GM18505 (cell line): ENCODE results near the gene BTBD19.
"Not testable (repeated sequence)": the region's sequence is repeated elsewhere in the genome, so short reads cannot be mapped to it uniquely, and the experiment has no call there.

Experiments
- ATAC-seq: cut with Tn5 transposase; IDR thresholded peaks from one replicate; pipeline ENCODE4 v1.9.1; 2021; ENCODE audit not compliant: unreplicated experiment
- POLR2A ChIP-seq: IDR thresholded peaks from 4 replicates; pipeline ENCODE4 v1.6.1; 2011; ENCODE audit warnings: borderline replicate concordance; ENCODE audit not compliant: insufficient read depth, insufficient read length; ENCODE audit errors: extremely low read depth

BTBD19 gene

DNA sequence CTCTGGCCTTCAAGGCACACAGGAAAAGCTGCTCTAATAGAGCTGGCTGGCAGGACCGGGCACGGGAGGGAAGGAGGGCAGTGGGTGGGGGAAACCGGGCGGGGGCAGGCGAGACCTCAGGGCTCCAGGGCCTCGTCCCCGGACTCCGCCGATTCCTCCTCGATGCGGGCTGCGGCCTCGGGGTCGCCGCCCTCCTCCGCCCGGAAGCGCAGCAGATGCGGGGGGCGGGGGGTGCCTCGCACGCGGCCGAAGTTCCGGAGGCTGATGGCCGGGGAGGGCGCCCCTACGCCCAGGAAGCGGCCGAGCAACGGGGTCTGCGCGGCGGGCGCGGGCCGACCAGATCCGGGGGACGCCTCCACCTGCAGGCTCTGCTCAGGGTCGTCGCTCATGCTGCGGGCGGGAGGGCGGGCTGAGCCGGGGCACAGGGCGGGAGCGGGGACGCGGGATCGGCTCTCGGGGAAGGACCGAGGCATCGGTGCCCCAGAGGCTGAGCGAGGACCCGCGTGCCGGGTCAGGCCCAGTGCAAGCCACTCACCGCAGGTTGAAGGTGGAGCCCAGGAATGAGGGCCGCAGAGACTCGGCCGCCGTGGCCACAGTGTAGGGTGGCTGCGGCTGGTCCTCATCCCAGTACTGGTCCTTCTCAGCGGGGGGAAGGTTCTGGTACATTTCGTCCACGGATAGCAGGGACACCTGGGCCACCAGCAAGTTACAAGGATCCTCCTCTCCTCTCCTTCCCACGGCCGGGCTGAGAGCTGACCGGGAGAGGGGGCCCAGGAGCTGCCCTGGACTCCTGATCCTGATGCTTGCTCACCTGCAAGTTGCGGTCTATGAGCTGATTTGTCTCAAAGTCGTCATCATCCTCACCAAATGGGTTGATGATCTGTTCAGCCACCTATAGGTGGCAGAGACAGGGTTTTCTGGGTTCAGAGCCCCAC lies 24.0 kb upstream of the BTBD19 start:
- TF ChIP-seq POLR2A: no peak
- no peak for ATAC-seq

DNA sequence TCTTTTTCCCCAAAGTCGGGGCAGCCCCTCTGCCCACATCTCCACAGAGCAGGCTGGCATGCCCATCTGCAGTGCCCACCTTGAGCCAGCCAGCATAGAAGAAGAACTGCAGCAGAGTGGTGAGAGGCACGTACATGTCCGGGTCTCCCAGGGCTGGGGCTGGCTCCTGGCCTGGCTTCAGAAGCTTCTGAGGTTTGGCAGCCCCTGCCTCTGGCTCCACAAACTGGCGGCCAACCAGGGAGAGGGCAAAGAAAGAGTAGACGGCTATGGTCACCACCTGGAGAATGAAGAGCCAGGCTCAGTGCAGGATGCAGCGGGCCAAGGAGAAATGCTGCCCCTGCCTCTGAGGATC lies 23.3 kb upstream of the BTBD19 start:
- no peak for ATAC-seq
- no peak for TF ChIP-seq POLR2A

DNA sequence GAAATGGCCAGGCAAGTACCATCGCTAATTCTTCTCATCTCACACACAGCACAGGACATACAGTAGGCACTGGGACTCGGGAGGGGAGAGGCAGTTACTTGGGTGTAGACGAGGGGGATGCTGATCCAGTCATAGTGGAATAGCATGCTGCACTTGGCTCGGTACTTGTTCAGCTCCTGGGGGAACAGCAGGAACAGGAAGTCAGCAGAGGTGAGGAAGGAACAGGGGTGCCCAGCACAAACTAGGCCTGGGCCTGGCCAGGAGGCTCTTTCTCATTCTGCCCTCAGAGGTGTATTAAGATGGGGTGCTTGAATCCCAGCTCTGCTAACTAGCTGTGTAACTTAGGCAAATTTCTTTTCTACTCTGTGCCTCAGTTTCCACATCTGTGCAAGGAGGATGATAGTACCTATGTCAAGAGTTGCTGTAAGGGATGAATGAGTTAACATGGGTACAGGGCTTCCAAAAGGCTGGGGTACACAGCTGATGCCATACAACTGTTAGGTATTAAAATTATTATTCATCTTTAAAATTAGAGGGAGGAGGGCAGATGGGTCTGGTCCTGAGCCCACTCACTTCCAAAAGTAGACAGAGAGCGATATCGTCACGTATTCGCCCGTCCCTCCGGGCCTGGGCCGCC lies 22.7 kb upstream of the BTBD19 start:
- no peak for ATAC-seq

DNA sequence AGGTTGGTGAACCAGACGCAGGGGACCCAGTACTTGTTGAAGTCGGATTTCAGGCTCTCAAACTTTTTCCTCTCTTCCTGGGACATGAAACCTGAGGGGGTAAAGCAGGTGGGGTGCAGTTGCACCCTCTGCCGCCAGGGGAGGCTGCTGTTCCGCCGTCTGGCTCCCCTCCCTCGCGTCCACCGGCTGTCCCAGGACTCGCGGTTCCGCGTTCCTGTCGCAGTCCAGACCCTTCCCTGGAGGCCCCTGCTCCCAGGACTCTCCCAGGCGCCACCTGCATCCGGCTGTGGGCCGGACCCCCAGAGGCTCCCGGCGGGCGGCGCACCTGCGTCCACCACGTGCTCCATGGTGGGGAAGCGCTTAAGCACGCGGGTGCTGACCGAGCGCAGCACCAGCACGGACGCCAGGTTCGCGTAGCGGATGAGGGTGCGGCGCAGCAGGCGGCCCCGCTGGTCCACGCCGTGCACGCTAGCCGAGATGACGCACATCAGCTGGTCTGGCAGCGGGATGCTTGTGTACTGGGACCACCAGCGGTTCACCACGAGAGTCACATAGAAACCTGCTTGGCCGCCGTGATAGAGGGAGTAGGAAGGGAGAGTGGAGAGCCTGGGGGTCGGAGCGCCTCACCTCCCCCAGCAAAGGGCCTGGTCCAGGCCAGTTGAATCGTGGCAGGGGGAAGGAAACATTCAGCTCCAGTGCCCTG lies 22.0 kb upstream of the BTBD19 start:
- ATAC-seq: no peak
- peak; percentile 53 for TF ChIP-seq POLR2A

More for the DNA sequence above, 22.7 kb upstream of the BTBD19 start:
- TF ChIP-seq POLR2A: no peak

DNA sequence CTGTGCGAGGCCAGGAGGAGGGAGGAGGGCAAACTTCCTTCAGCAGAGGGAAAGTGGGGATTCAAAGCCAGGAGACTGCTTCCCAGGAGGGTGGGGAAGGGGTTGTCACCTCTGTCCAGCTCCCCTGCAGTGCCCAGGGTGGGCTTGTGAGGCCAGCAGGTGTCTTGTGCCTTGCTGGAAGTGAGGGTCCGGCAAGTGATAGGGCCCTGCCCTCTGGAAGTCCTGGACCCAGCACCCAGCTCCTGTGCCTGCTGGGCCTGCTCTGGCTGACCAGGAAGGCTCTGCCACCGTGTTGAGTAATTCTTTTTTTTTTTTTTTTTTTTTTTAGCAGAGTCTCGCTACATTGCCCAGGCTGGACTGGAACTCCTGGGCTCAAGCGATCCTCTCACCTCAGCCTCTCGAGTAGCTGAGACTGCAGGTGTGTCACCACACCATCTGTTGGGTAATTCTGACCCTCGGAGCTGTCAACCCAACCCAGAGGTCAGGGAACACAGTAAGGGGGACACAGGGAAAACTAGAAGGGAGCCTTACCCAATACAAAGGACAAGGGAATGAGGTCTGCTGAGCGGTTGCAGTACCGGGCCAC lies 21.4 kb upstream of the BTBD19 start:
- ATAC-seq: no peak
- TF ChIP-seq POLR2A: no peak

DNA sequence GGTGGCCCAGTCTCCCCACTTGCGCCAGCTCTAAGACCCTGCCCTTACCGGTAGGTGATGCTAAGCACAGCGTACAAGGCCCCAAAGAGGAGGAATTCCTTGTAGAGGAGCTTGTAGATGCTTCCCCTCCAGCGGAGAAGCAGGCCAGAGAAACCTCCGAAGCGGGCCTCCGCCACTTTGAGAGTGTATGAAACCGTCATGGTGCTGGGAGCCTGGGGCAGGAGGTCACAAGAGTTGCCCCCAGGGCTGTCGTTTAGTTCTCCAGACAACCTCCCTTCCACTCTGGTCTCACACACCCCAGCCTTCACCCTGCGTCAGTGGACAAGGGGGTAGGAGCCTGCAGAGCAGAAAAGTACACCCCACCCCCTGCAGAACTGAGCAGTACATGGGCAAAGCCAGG lies 20.8 kb upstream of the BTBD19 start:
- TF ChIP-seq POLR2A: no peak
- no peak for ATAC-seq

DNA sequence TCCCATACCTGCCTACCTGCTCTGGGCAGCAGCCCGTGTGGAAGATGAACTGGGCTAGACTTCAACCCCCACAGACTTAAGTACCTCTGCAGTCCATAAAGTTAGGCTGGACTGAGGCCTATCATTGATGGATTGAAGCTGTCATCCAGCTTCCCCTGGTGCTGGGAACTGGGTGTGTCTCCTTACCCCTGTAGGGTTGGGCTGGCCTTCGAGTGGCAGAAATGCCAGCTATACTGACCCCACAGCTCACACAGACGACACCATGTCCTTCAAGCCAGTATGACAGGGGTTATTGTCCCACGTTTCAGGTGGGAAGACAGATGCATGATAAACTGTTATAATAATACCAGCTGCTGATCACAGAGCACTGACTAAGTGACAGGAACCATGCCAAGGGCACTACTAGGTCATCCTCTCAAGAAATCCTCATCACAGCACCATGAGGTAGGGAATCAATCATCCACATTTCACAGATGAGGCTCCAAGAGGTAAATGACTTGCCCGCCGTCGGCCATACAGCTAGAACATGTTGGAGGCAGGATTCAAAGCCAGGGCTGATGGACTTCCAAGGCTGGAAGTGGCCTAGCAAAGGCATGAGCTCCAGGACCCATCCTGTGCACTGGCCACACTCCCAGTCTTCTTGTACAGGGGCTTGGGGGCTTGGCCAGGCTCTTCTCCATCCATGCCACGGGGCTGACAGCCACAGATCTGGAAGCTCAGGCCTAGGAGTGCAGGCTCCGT lies 20.0 kb upstream of the BTBD19 start, which contains the start of gene BEST4:
Gene BEST4, minus strand, starts transcription at position 51 of the 741 bp plus-strand sequence. CDS start 465 bp downstream, outside the sequence.
- ATAC-seq: no peak
- no peak for TF ChIP-seq POLR2A

DNA sequence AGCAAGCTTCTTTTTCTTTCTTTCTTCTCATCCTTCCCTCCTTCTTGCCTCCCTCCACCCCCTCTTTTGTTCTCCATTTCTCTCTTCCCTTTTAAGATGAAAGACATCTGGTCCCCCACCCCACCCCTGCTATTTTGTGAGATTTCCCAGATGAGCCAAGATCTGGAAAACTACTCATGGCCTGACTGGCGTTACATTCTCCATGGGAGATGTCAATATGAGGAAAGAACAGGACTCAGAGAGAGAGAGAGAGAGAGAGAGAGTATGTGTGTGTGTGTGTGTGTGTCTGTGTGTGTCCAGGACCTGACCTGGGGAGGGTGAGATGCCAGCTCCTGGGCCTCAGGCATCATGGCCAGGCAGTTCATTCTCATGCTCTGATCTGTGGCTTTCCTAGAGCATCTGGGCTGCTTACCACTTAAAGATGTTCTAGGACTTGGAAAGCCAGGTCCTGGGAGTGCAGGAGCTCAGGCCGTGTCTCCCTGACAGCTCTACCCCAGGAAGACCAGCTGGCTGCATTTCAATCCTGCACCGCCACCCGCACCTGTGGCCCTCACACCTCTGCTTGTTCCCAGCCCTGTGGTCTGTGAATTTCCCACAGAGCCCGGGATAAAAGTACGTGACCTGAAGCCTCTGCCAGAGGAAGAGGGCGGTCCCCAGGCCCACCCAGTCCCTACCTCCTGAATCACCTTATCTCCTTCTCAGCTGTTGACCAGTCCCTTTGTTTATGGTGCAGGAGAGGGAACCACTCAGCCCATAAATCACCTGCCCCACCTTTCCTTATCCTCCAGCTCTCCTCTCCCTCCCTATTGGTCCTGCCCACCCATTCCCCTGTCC lies 17.1 kb upstream of the BTBD19 start:
- TF ChIP-seq POLR2A: no peak
- no peak for ATAC-seq

DNA sequence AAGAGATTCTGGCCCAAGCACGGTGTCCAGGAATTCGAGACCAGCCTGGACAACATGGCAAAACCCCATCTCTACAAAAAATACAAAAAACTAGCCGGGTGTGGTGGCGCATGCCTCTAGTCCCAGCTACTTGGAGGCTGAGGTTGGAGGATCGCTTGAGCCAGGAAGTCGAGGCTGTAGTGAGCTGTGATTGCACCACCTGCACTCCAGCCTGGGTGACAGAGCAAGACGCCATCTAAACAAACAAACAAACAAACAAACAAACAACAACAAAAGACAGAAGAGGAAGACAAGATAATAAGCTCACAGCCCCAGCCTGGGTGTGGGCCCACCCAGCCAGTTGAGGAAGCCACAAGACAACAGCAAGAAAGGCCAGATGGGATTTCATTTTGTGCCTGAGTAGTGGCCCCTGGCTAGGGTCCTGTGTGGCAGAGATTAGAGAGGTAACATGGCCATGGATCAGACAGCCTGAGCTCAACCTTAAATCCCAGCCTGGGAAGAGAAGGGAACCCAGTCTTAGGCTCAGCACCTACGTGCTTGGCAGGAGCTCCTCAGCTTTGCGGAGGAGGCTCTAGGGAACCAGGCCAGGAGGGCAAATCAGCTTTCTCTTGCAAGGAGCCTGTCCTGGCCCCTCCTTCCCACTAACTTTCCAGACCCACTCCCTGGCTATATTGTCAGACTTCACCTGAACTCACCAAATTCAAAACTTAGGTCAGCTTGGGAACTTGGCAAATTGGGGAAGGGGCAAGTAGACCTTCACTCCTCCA lies 15.4 kb upstream of the BTBD19 start:
- ATAC-seq: no peak
- no peak for TF ChIP-seq POLR2A

DNA sequence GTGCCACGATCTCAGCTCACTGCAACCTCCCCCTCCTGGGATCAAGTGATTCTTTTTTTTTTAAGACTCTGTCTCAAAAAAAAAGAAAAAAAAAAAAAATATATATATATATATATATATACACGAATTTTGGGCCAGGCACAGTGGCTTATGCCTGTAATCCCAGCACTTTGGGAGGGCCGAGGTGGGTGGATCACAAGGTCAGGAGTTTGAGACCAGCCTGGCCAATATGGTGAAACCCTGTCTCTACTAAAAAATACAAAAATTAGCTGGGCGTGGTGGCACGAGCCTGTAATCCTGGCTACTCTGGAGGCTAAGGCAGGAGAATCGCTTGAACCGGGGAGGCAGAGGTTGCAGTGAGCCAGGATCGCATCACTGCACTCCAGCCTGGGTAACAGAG lies 10.4 kb upstream of the BTBD19 start:
- ATAC-seq: not testable (repeated sequence)

DNA sequence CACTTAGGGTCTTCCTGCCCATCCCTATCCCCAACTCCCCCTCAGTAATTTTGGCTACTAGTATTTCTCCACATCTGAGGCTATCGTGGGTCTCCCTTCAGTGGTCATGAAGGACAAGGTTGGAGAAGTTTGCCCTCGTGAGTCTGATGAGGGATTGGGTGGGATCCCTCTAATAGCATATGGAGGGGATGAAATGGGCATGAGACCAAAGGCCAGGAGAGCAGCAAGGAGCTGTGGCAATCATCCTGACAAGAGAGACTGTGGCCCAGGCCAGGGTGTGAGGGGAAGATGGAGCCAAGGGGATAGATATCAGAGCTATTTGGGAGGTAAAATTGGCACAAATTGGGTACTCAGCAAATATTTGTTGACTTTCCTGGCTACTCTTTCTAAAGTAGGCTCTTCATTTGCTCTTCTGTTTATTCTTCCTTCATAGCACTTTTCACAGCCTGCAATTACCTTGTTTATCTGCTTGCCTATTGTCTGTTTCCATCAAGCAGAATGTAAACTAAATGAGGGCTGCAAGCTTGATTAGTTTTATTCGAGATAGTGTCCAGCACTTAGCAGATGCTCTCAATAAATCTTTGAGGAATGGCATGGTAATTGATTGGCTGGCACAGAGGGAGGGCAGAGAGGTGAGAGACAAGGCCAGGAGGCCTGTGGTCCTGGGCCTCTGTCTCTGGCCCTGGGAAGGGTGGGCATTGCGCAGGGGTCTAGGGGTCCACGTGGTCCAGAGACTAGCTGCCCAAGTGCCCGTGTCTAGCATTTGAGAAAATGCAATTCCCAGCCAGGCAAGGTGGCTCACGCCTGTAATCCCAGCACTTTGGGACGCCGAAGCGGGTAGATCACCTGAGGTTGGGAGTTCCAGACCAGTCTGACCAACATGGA lies 9.6 kb upstream of the BTBD19 start:
- ATAC-seq: no peak
- TF ChIP-seq POLR2A: no peak
